Naive B cell (primary cell): Measurements from ENCODE around the gene CDKN2C. TPM values are rescaled to one million over a fixed set of nuclear protein-coding genes. Genes with fewer than 3 reads are reported as not detected.

Experiments
- polyA plus RNA-seq, 6 donors: library from polyadenylated mRNA; unstranded; fragments of 300-500 nt; fragmentation: Illumina TruSeq; gene quantifications; one replicate each; pipeline ENCODE4 v1.2.3, GENCODE V29; 2021; ENCODE audit warnings: low read depth in 6 of 6

The CDKN2C gene
- polyA plus RNA-seq, 6 donors from 2014 or later = 0.57 to 1.1 (median 1.1) TPM; not detected in 1

Other genes starting within 250 kb of the CDKN2C start
- gene FAF1, start 10.0 kb upstream of the CDKN2C start, polyA plus RNA-seq = 10 to 100 TPM; 36.4 to 66.5 (median 43.2) TPM
- not detected for gene C1orf185, start 132.0 kb downstream of the CDKN2C start, polyA plus RNA-seq